HepG2 (cell line): ENCODE measurements around the gene PRRT1. TPM values are rescaled to one million over a fixed set of nuclear protein-coding genes. Genes with fewer than 3 reads are reported as not detected.

Source experiments
- ATAC-seq: fragments of 200-7000 bp; cut with Tn5 transposase; 3 replicates; pipeline ENCODE4 v1.9.1; 2020; ENCODE audit warnings: mild to moderate bottlenecking, moderate library complexity
- BruUV-seq: library from RNA; stranded (reverse); fragments of 400-500 nt; replicated peaks from 2 replicates; lab custom pipeline; 2021; lab: Mats Ljungman, UMichigan
- CTCF ChIA-PET: fragments of 300-600 bp; formaldehyde crosslinking; extraction: SDS; loops from one replicate; lab custom pipeline; 2021; ENCODE audit warnings: low total read pairs, inconsistent platforms, low intra/inter-chr PET ratio; lab: Yijun Ruan, JAX
- POLR2A ChIA-PET: fragments of 350-600 bp; sonication (Branson Sonifier 250); formaldehyde crosslinking; loops from one replicate; lab custom pipeline; 2020; ENCODE audit warnings: antibody characterized with exemption, inconsistent platforms; lab: Yijun Ruan, JAX
- DNase-seq: peaks from one replicate; pipeline ENCODE4 v3.0.0-alpha.2; 2015; ENCODE audit warnings: low spot score
- FAIRE-seq: peaks from 3 replicates; lab custom pipeline; 2011; peaks lifted over from hg19 to GRCh38; lab: Jason Lieb, UNC
- H2AFZ ChIP-seq: one replicate; pipeline ENCODE4 v1.6.1; 2011; ENCODE audit warnings: low read length, inconsistent platforms
- H3K27ac ChIP-seq: fragments of 300-600 bp; 3 replicates; pipeline ENCODE4 v1.8.0; 2011; ENCODE audit warnings: mixed run types, mild to moderate bottlenecking, mixed read lengths, low read length, inconsistent platforms; ENCODE audit not compliant: insufficient read depth; ENCODE audit errors: extremely low read length
- H3K27me3 ChIP-seq, 2 experiments: fragments of 200-600 bp in 1 of 2; 2 replicates in 1 of 2; 3 replicates in 1 of 2; pipeline versions ENCODE4 v1.6.0 to v1.8.0; 2011; ENCODE audit warnings: low read length in 2 of 2, mild to moderate bottlenecking in 2 of 2, moderate library complexity in 2 of 2, inconsistent platforms in 1 of 2; ENCODE audit not compliant: insufficient read depth in 2 of 2, control insufficient read depth in 1 of 2
- H3K36me3 ChIP-seq, 2 experiments: fragments of 200-600 bp in 1 of 2; replicated peaks in 1 of 2; 2 replicates in 1 of 2; 3 replicates in 1 of 2; pipeline versions ENCODE4 v1.5.1 to v1.8.0; 2011; ENCODE audit warnings: low read length in 2 of 2, inconsistent platforms in 1 of 2; ENCODE audit not compliant: insufficient read depth in 2 of 2, control insufficient read depth in 1 of 2
- H3K4me1 ChIP-seq: 2 replicates; pipeline ENCODE4 v1.5.1; 2012; ENCODE audit warnings: low read length, inconsistent platforms; ENCODE audit not compliant: insufficient read depth
- H3K4me2 ChIP-seq: 2 replicates; pipeline ENCODE4 v1.6.0; 2011; ENCODE audit warnings: low read depth, low read length, inconsistent platforms
- H3K4me3 ChIP-seq, 3 experiments: fragments of 200-600 bp in 1 of 3; sonication (generic), shearing (Covaris generic) in 1 of 3; replicated peaks in 1 of 3; 2 replicates each; pipeline ENCODE4 v1.5.1; 2011 to 2016; ENCODE audit warnings: low read length in 3 of 3, inconsistent platforms in 2 of 3, low read depth in 2 of 3, mild to moderate bottlenecking in 2 of 3, control low read depth in 1 of 3, mixed read lengths in 1 of 3; ENCODE audit not compliant: insufficient read depth in 1 of 3
- H3K79me2 ChIP-seq: one replicate; pipeline ENCODE4 v1.6.1; 2011; ENCODE audit warnings: low read length, inconsistent platforms; ENCODE audit not compliant: insufficient read depth
- H3K9ac ChIP-seq: 2 replicates; pipeline ENCODE4 v1.6.0; 2011; ENCODE audit warnings: mild to moderate bottlenecking, low read depth, low read length, inconsistent platforms; ENCODE audit not compliant: insufficient read depth
- H3K9me3 ChIP-seq: 2 replicates; pipeline ENCODE4 v1.5.1; 2012; ENCODE audit warnings: mild to moderate bottlenecking, low read length
- H4K20me1 ChIP-seq: 2 replicates; pipeline ENCODE4 v1.6.0; 2011; ENCODE audit warnings: inconsistent platforms, mild to moderate bottlenecking, low read length, moderate library complexity; ENCODE audit not compliant: insufficient read depth
- ATF7 ChIP-seq, 2 experiments: fragments of 450-650 bp in 1 of 2; sonication (generic) in 1 of 2; formaldehyde crosslinking in 1 of 2; IDR thresholded peaks; 2 replicates each; pipeline versions ENCODE4 v1.4.0 to v1.6.1; 2016 to 2020; ENCODE audit warnings: antibody characterized with exemption in 1 of 2, mild to moderate bottlenecking in 1 of 2, missing genetic modification reagents in 1 of 2
- GATA4 ChIP-seq: sonication (generic); IDR thresholded peaks from 2 replicates; pipeline ENCODE4 v1.6.1; 2016; ENCODE audit warnings: antibody characterized with exemption, low read depth, borderline replicate concordance
- KLF11 ChIP-seq: IDR thresholded peaks from 2 replicates; pipeline ENCODE4 v1.6.1; 2016; ENCODE audit warnings: missing compliant biosample characterization
- NR1H2 ChIP-seq: sonication (generic); formaldehyde crosslinking; IDR thresholded peaks from 2 replicates; pipeline ENCODE4 v1.8.1; 2022; ENCODE audit warnings: low read depth, missing genetic modification reagents, borderline replicate concordance
- RARG ChIP-seq: sonication (generic); formaldehyde crosslinking; IDR thresholded peaks from 2 replicates; pipeline ENCODE4 v1.4.0; 2020; ENCODE audit warnings: low read depth, mild to moderate bottlenecking, missing genetic modification reagents
- RBM22 ChIP-seq: fragments of 200-400 bp; formaldehyde crosslinking; optimal IDR thresholded peaks from 2 replicates; pipeline ENCODE3; 2017; ENCODE audit warnings: mild to moderate bottlenecking, low read length, moderate library complexity
- SKIL ChIP-seq: sonication (generic); formaldehyde crosslinking; IDR thresholded peaks from 2 replicates; pipeline ENCODE4 v1.8.0; 2022; ENCODE audit warnings: missing genetic modification reagents, mild to moderate bottlenecking, moderate library complexity, borderline replicate concordance
- ZBTB20 ChIP-seq: sonication (generic); formaldehyde crosslinking; IDR thresholded peaks from 2 replicates; pipeline ENCODE4 v1.8.1; 2023; ENCODE audit warnings: missing genetic modification reagents, low read depth, mild to moderate bottlenecking, borderline replicate concordance
- ZBTB33 ChIP-seq: sonication (generic); formaldehyde crosslinking; IDR thresholded peaks from 2 replicates; pipeline ENCODE4 v1.4.0; 2020; ENCODE audit warnings: missing genetic modification reagents
- ZNF280B ChIP-seq: sonication (generic); formaldehyde crosslinking; IDR thresholded peaks from 2 replicates; pipeline ENCODE4 v1.5.0; 2020; ENCODE audit warnings: missing genetic modification reagents, mild to moderate bottlenecking, borderline replicate concordance
- ZNF441 ChIP-seq: sonication (generic); formaldehyde crosslinking; IDR thresholded peaks from 2 replicates; pipeline ENCODE4 v1.7.0; 2021; ENCODE audit warnings: missing genetic modification reagents, borderline replicate concordance
- ZNF543 ChIP-seq: sonication (generic); formaldehyde crosslinking; IDR thresholded peaks from 2 replicates; pipeline ENCODE4 v1.4.0; 2020; ENCODE audit warnings: mild to moderate bottlenecking, missing genetic modification reagents
- ZNF549 ChIP-seq: sonication (generic); formaldehyde crosslinking; IDR thresholded peaks from 2 replicates; pipeline ENCODE4 v1.5.0; 2020; ENCODE audit warnings: missing genetic modification reagents
- WGBS: methylation state at CpG from one replicate; pipeline ENCODE4 v1.1.6; 2017; ENCODE audit warnings: low lambda C conversion rate; 5-methylcytosine and 5-hydroxymethylcytosine counted together
- in situ Hi-C: cut with HindIII; loops from 2 replicates; pipeline ENCODE4 v1.10.0; 2017; ENCODE audit warnings: low pct_unique_long_range_greater_than_20kb; ENCODE audit not compliant: extremely low pct_ligation_motif_present
- intact Hi-C: fragments of 100-400 bp; cut with micrococcal nuclease; formaldehyde crosslinking; loops from one replicate; pipeline ENCODE4 v1.10.0; 2022; ENCODE audit not compliant: unreplicated experiment
- polyA plus RNA-seq, 8 experiments: library from polyadenylated mRNA; depleted of rRNA in 3 of 8; stranded (reverse) in 7 of 8; unstranded in 1 of 8; fragments of >200 nt; fragmentation: Illumina TruSeq in 4 of 8; extraction: Trizol in 4 of 8; gene quantifications; 2 replicates each; pipeline versions ENCODE4 v1.2.1 to v1.2.3, GENCODE V29; 2011 to 2016; ENCODE audit warnings: low read depth in 4 of 8, missing spikeins in 1 of 8, mixed read lengths in 1 of 8; ENCODE audit not compliant: insufficient read depth in 1 of 8
- total RNA-seq, 5 experiments: library from RNA; depleted of rRNA; stranded (reverse); fragments of >200 nt; fragmentation: Illumina TruSeq; extraction: Trizol; gene quantifications; 2 replicates each; pipeline ENCODE4 v1.2.3, GENCODE V29; 2016; ENCODE audit warnings: low read depth in 1 of 5

PRRT1 gene
- total and polyA plus RNA-seq, 2 of the 13 experiments (the other 11 are each of a cell fraction or from before 2014, with no cell fraction given), result 0.64 to 1.4 TPM

- ChIA-PET CTCF (no interaction called here), POLR2A (no interaction called here)
- no peak for ATAC-seq
- H3K27me3 ChIP-seq, result peaks cover 1 to 6% of the 10 kb centered on the region in 2 experiments; a peak in 2 of 5 replicates
- H3K27ac ChIP-seq, result no peak overlapping the region
- intact Hi-C loops, result no loop called here
- H3K79me2 ChIP-seq, result peaks cover 9% of the 10 kb centered on the region
- DNase-seq, result no peak
- no peak for TF ChIP-seq ATF7 (IDR thresholded peaks at IDR 0.05)
- no peak for TF ChIP-seq ATF7 (CRISPR knock-in tag; IDR thresholded peaks at IDR 0.05)
- no peak for TF ChIP-seq ZNF543 (CRISPR knock-in tag)
- TF ChIP-seq ZBTB20, result no peak
- TF ChIP-seq KLF11 (CRISPR knock-in tag), result no peak
- TF ChIP-seq RBM22, result no peak
- TF ChIP-seq ZNF441 (CRISPR knock-in tag), result no peak
- TF ChIP-seq ZNF549, result no peak
- no peak for TF ChIP-seq GATA4
- TF ChIP-seq RARG (CRISPR knock-in tag), result no peak
- no peak overlapping the region for H3K4me2 ChIP-seq
- H3K9me3 ChIP-seq, result no peaks in the 10 kb centered on the region
- H4K20me1 ChIP-seq, result no peaks in the 10 kb centered on the region
- H3K36me3 ChIP-seq, result no peaks in the 10 kb centered on the region
- H2AFZ ChIP-seq, result no peak overlapping the region
- H3K9ac ChIP-seq, result no peak overlapping the region
- WGBS, result 44% methylated on average over 4 of the region's 4 CpGs
- BruUV-seq, result no TSS peak
- H3K4me3 ChIP-seq, result no peak overlapping the region
- FAIRE-seq, result no peak
- in situ Hi-C loops, result no loop called here
- peaks cover 23% of the 10 kb centered on the region for H3K4me1 ChIP-seq
Observed at GRCh38 chr6:32133786-32134185, 18.0 kb downstream of the PRRT1 start.

GRCh38 chr6:32132110-32132509 lies 19.6 kb downstream of the PRRT1 start:
- no peak overlapping the region for H3K4me2 ChIP-seq
- H3K9ac ChIP-seq, result no peak overlapping the region
- no TSS peak for BruUV-seq
- no peak for DNase-seq
- H3K4me1 ChIP-seq, result peaks cover 22% of the 10 kb centered on the region
- H3K9me3 ChIP-seq, result no peaks in the 10 kb centered on the region
- CTCF ChIA-PET, result no interaction called here
- peaks cover 1 to 6% of the 10 kb centered on the region in 2 experiments; a peak in 2 of 5 replicates for H3K27me3 ChIP-seq
- H2AFZ ChIP-seq, result no peak overlapping the region
- H3K36me3 ChIP-seq, result no peaks in the 10 kb centered on the region
- ATAC-seq, result no peak
- peaks cover 19% of the 10 kb centered on the region for H3K79me2 ChIP-seq
- POLR2A ChIA-PET, result no interaction called here
- H4K20me1 ChIP-seq, result no peaks in the 10 kb centered on the region
- FAIRE-seq, result no peak
- intact Hi-C loops, result no loop called here
- H3K27ac ChIP-seq, result no peak overlapping the region
- no peak overlapping the region for H3K4me3 ChIP-seq
- in situ Hi-C loops, result no loop called here
- no peak for TF ChIP-seq ZNF280B
- no peak for TF ChIP-seq NR1H2 (CRISPR knock-in tag)
- TF ChIP-seq ZBTB33 (CRISPR knock-in tag), result no peak
- TF ChIP-seq SKIL (CRISPR knock-in tag), result no peak
